Mucosa of descending colon (tissue), 3 donors: Measurements from ENCODE around the gene MSL2. TPM values are rescaled to one million over a fixed set of nuclear protein-coding genes. Genes with fewer than 3 reads are reported as not detected.
"Not testable (repeated sequence)": the region's sequence is repeated elsewhere in the genome, so short reads cannot be mapped to it uniquely, and the experiment has no call there.

Experiments
- ATAC-seq: fragments of 200-7000 bp; cut with Tn5 transposase; one replicate; pipeline ENCODE4 v1.9.1; 2020; ENCODE audit warnings: mild to moderate bottlenecking, moderate library complexity
- DNase-seq, 3 donors: peaks; one replicate each; pipeline ENCODE4 v3.0.0-alpha.2; 2020
- H3K36me3 ChIP-seq: fragments of 200-600 bp; one replicate; pipeline ENCODE4 v1.8.0; 2021; ENCODE audit warnings: low read depth, mild to moderate bottlenecking
- H3K4me1 ChIP-seq: fragments of 200-600 bp; one replicate; pipeline ENCODE4 v1.8.0; 2021; ENCODE audit warnings: low read depth, mild to moderate bottlenecking
- H3K4me3 ChIP-seq: fragments of 200-600 bp; one replicate; pipeline ENCODE4 v1.8.0; 2021; ENCODE audit warnings: mild to moderate bottlenecking
- H3K9me3 ChIP-seq: fragments of 200-600 bp; one replicate; pipeline ENCODE4 v1.8.0; 2021; ENCODE audit warnings: mild to moderate bottlenecking
- intact Hi-C, 2 donors: fragments of 100-400 bp; cut with DNase I in 1 of 2; cut with micrococcal nuclease in 1 of 2; formaldehyde crosslinking; loops; one replicate each; pipeline versions ENCODE4 v1.11.0 to v1.11.1; 2022; cut with DNase I, micrococcal nuclease
- total RNA-seq, 3 donors: library from RNA; stranded (reverse); fragmentation: NEBNext Ultra II Directional in 2 of 3; extraction: Animal tissue kit (Norgen Biotek cat#: 25700) in 2 of 3; gene quantifications; one replicate each; pipeline versions ENCODE4 v1.2.1 to v1.2.4, GENCODE V29; 2021 to 2023
- TF ChIP-seq, protein P1 (sequence below): fragments of 200-600 bp; IDR thresholded peaks from one replicate; pipeline ENCODE4 v1.8.0; 2022; ENCODE audit warnings: antibody characterized with exemption, mild to moderate bottlenecking
- donor health status: DM: no; HTN: no; CAD: no; lungs with moderate emphysema.
- donor health status: DM: no; HTN: no; CAD: no.
- donor health status: DM: no; HTN: yes; CAD: no.

Gene MSL2
- total RNA-seq, 3 donors from 2014 or later = 22.6 to 37.0 (median 28.9) TPM

DNA sequence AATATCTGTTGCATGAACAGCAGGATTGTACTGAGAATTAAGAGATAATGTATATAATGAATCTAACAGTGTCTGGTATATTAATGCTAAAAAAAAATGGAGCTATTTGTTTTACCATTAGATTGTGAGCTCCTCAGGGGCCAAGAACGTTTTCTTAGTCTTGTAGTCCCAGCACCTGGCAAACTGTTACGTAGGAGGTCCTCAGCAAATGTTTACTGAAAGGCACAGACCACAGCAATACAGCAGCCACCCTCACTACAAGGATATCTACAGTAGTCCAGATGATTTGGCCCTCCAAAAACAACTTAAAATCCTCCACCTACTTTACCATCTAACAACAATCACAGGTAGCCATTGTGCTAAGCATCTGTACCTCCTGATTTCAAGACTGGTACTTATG, 59.7 kb downstream of the MSL2 start:
- Histone ChIP-seq H3K9me3 (no peaks in the 10 kb centered on the region), H3K4me3 (no peak overlapping the region), H3K4me1 (no peaks in the 10 kb centered on the region), H3K36me3 (no peaks in the 10 kb centered on the region)
- intact Hi-C loops = no loop called here
- DNase-seq = no peak
- no peak for ATAC-seq
- TF ChIP-seq, protein P1, sequence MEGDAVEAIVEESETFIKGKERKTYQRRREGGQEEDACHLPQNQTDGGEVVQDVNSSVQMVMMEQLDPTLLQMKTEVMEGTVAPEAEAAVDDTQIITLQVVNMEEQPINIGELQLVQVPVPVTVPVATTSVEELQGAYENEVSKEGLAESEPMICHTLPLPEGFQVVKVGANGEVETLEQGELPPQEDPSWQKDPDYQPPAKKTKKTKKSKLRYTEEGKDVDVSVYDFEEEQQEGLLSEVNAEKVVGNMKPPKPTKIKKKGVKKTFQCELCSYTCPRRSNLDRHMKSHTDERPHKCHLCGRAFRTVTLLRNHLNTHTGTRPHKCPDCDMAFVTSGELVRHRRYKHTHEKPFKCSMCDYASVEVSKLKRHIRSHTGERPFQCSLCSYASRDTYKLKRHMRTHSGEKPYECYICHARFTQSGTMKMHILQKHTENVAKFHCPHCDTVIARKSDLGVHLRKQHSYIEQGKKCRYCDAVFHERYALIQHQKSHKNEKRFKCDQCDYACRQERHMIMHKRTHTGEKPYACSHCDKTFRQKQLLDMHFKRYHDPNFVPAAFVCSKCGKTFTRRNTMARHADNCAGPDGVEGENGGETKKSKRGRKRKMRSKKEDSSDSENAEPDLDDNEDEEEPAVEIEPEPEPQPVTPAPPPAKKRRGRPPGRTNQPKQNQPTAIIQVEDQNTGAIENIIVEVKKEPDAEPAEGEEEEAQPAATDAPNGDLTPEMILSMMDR = no peak

- DNase-seq = no peak
- intact Hi-C loops = no loop called here
- Histone ChIP-seq H3K36me3 (no peaks in the 10 kb centered on the region), H3K4me1 (no peaks in the 10 kb centered on the region), H3K4me3 (no peak overlapping the region), H3K9me3 (no peaks in the 10 kb centered on the region)
- no peak for ATAC-seq
- TF ChIP-seq, protein P1 = no peak
Observed at GRCh38 chr3:136135039-136135802, 60.9 kb downstream of the MSL2 start.

- H3K4me3 ChIP-seq = no peak overlapping the region
- no peaks in the 10 kb centered on the region for H3K4me1 ChIP-seq
- DNase-seq = no peak
- TF ChIP-seq, protein P1 = no peak
- no peaks in the 10 kb centered on the region for H3K36me3 ChIP-seq
- no peak for ATAC-seq
- H3K9me3 ChIP-seq = no peaks in the 10 kb centered on the region
- intact Hi-C loops = no loop called here
Observed at GRCh38 chr3:136134091-136134490, 62.0 kb downstream of the MSL2 start.

DNA sequence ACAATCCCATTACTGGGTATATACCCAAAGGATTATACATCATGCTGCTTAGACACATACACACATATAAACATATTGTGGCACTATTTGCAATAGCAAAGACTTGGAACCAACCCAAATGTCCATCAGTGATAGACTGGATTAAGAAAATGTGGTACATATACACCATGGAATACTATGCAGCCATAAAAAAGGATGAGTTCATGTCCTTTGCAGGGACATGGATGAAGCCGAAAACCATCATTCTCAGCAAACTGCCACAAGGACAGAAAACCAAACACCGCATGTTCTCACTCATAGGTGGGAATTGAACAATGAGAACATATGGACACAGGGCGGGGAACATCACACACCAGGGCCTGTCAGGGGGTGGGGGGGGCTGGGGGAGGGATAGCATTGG, 64.5 kb downstream of the MSL2 start:
- intact Hi-C loops, H3K4me3 ChIP-seq, H3K9me3 ChIP-seq, H3K36me3 ChIP-seq, ATAC-seq, H3K4me1 ChIP-seq, DNase-seq: not testable (repeated sequence)

GRCh38 chr3:136122006-136122405, 74.1 kb downstream of the MSL2 start:
- intact Hi-C loops = no loop called here
- no peaks in the 10 kb centered on the region for H3K4me1 ChIP-seq
- H3K9me3 ChIP-seq = no peaks in the 10 kb centered on the region
- H3K36me3 ChIP-seq = no peaks in the 10 kb centered on the region
- no peak overlapping the region for H3K4me3 ChIP-seq
- DNase-seq (no peak), ATAC-seq (no peak)
- TF ChIP-seq, protein P1 = no peak

- Histone ChIP-seq H3K4me1 (no peaks in the 10 kb centered on the region), H3K36me3 (no peaks in the 10 kb centered on the region), H3K4me3 (no peak overlapping the region), H3K9me3 (no peaks in the 10 kb centered on the region)
- ATAC-seq = no peak
- TF ChIP-seq, protein P1 = no peak
- no peak for DNase-seq
- intact Hi-C loops = no loop called here
Observed at GRCh38 chr3:136120373-136121348, 75.5 kb downstream of the MSL2 start.

DNA sequence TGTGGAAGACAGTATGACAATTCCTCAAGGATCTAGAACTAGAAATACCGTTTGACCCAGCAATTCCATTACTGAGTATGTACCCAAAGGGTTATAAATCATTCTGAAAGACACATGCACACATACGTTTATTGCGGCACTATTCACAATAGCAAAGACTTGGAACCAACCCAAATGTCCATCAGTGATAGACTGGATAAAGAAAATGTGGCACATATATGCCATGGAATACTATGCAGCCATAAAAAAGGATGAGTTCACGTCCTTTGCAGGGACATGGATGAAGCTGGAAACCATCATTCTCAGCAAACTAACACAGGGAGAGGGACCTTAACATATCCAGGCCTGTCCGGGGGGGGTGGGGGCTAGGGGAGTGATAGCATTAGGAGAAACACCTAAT, 76.4 kb downstream of the MSL2 start:
- H3K4me1 ChIP-seq, intact Hi-C loops, H3K4me3 ChIP-seq, H3K36me3 ChIP-seq, H3K9me3 ChIP-seq, DNase-seq, ATAC-seq: not testable (repeated sequence)

GRCh38 chr3:136119332-136119731, 76.8 kb downstream of the MSL2 start:
- intact Hi-C loops, H3K9me3 ChIP-seq, H3K4me3 ChIP-seq, DNase-seq, H3K4me1 ChIP-seq, ATAC-seq, H3K36me3 ChIP-seq: not testable (repeated sequence)
